ENCODE measurements around the gene TIAM2.
"Not testable (repeated sequence)": the region's sequence is repeated elsewhere in the genome, so short reads cannot be mapped to it uniquely, and the experiment has no call there.

TIAM2 gene

DNA sequence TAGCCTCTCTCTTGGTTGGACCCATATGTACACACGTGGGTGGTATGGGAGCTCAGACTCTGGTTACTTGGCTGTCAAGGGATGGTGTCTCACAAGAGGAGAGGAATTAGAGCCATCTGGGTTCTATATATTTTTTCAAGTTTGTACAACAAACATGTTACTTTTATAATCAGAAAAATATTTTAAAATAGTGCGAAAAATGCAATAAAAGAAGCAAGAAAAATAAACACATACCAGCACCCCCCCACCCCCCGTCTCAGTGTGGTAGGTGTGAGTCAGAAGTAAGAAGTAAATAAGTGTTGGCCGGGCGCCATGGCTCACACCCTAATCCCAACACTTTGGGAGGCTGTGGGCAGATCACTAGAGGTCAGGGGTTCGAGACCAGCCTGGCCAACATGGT lies 2.1 kb upstream of the TIAM2 start:
- no peak for DNase-seq

DNA sequence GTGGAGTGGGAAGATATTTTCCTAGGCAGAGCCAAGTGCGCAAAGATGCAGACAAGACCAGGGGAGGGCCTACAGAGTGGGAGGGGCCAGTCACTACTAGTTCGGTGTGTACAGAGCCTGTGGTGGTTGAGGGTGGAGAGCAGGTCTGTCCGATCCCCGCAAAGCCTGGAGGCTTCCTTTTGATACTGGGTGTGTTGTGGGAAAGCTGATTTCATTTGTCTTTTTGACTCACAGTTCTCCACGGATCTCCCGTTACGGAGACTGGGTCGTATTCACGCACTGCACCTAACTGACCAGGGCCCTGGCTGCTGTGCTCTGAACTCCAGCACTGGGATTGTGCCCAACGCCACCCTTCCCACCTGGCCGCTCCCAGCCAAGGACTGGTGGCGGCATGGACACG lies 1.4 kb upstream of the TIAM2 start:
- no peak for DNase-seq

DNA sequence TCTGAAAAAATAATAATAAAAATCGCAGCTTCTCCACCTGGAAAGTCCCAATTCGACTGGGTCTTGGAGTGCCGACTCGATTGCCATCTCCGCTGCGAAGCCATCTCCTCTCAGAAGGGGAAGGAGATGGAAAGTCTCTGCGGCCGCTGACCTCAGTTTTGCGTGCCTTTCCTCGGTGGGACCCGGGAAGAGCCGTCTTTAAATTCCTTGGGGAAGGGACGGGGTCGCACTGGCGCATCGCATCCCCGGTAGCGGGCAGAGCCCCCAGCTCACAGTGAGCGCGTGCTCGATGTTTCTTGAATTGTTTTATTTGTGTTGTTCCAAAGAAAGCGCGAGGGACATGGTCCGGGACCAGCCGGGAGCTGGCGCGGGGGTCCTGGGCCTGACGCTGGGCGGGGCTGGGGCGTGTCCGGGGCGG lies 270 bp upstream of the TIAM2 start:
- DNase-seq, result no peak

DNA sequence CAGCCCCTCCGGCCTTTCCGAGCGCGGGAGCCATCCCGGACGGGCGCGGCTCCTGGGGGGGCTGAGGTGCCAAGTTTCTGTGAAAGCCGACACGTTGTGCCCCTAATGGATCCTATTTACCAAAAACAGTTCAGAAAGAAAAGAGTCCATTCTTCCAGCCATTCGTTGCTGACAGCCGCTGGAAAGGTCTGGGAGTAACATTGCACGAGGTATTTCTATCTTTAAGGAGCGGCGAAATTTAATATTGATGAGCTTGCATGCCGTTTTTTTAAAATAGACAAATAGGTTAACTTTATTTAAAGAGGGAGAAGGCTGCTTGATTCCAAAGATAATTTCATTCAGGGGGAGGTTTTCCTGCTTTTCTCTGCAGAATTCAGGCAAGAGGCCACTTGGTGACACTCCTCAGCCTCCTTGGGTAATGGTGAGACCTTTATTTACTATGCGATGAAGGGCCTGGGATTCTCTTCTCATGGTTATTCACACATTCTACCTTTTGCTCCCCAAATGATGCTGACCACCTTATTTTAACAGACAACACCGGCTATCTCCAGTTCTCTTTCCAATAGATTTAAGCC lies 988 bp downstream of the TIAM2 start:
- DNase-seq, result no peak

DNA sequence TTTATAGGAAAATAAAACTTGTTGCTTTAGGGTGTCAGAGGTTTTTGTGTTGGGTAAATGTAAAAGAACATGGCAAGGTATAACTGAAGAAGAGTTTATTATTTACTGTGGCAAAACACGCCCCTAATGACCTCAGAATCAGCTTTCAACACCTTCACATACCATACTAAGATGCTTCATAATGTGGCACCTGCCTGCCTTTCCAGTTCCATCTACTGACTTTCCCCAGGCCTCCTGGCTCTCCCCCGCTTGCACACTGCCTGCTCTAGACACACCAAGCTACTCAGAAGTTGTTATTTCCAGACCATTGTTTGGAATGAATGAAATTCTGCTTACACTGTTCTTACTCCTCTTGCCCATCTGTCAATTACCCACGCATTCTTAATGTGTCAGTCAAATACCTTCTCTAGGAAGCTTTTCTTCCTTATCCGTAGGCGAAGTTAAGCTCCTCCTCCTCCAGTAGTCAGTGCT lies 1.8 kb downstream of the TIAM2 start:
- no peak for DNase-seq

DNA sequence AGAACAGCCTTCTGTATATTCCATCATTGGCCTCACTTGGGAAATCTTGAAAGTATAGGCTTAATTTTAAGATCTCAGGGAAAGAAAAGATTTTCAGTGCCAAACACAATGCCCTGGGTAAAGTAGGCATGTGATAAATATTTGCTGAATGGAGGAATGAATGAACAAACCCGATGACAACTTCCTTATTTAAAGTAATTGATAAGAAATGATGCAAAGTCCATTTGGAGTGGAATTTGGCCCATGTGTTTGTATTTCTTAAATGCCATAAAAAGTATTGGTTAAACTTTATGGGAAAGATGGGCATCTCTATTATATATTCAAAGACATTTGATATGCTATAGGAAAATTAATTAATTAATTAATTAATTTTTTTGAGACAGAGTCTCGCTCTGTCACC lies 3.7 kb downstream of the TIAM2 start:
- no peak for DNase-seq

DNA sequence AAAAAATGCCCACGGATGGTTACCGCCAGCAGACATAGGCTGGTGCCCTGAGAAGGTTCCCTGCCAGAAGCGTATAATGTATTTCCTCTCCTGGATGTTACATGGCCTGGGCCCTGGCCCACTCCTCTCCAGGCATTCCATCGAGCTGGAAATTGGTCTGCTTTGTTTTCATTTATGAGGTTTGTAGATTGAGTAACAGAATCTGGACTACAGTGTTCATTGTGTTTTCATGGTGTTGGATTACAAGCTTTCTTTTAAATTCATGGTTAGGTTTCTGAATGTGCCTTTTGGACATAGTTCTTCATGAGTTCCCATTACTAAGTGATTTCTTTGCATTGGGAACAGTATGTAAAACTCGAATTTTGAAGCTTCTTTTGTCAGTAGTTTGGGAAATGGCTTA lies 6.4 kb downstream of the TIAM2 start:
- no peak for DNase-seq

GRCh38 chr6:155001934-155002333 lies 6.8 kb downstream of the TIAM2 start:
- DNase-seq, result no peak

- no peak for DNase-seq
Observed at GRCh38 chr6:155003476-155003875, 8.4 kb downstream of the TIAM2 start.

DNA sequence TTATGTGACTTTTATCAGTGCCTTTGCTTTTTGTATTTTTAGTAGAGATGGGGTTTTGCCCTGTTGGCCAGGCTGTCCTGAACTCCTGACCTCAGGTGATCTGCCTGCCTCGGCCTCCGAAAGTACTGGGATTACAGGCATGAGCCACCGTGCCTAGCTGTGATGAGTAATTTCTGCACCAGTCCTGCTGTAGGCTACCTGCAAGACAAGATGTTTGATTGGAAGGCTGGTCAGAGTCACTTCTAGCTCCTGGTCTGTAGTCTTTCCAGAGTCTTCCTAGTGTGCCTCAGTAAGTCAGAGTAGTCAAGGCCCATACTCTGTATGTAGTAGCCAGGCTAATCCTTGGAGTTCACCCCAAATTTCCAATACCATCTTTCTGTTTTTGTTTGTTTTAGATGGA lies 8.9 kb downstream of the TIAM2 start:
- DNase-seq, result no peak

GRCh38 chr6:155004576-155005372 lies 9.7 kb downstream of the TIAM2 start:
- DNase-seq, result no peak

DNA sequence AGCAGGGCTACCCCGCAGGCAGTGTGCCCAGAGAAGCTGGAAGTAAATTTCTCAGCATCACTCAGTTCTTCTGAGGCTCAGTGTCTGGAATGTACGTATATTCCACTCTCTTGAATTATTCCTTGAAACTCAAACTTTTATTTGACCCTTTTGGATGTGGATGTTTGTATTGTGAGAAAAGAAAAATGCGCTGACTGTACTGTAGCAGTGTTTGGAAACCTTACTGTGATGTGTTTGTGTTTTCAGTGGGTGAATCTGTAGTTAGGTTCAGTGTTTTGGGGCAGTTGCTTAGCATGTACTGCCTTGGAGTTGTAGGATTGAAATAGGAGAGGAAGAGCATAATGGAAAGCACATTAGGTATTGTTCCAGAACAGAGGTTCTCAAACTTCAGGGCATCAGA lies 13.5 kb downstream of the TIAM2 start:
- no peak for DNase-seq

GRCh38 chr6:155010940-155011339 lies 15.8 kb downstream of the TIAM2 start:
- DNase-seq, result no peak

GRCh38 chr6:155011809-155012291 lies 16.7 kb downstream of the TIAM2 start:
- DNase-seq, result no peak

DNA sequence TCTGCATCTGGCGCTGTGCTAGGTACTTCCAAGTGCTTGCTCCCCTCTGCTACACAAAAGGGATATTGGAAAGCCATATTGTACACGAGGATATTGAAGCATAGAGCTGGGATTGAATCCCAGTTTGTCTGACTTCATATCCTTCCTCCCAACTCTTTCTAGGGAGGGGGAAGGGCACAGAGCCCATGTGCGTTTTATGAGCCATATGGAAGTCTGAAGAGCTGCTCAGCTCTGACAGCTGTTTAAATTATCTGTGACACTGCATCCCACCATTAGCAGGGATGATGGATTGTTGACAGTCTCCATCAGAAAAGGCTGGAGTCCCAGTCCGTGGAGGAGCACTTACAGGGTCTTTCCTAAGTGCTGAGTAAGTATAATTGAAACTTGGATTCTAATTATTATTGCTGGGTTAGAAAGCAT lies 18.4 kb downstream of the TIAM2 start:
- DNase-seq, result no peak

DNA sequence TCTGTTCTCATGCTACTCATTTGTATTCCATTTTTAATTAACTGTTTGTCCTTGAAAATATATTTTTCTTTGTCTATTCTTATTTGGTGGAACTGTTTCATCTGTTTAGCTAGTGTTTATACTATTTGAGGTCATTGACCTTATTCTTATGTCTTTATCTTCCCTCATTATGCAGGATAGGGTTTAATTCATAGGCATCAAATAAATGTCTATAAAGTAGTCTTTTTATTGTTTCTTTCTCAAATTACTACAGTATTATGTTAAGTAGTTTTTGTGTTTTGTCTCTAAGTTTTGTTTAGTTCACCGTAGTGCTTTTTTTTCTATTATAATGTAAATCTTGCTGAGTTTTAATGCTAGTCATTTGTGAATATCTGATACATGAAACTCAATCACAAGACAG lies 19.0 kb downstream of the TIAM2 start:
- no peak for DNase-seq

DNA sequence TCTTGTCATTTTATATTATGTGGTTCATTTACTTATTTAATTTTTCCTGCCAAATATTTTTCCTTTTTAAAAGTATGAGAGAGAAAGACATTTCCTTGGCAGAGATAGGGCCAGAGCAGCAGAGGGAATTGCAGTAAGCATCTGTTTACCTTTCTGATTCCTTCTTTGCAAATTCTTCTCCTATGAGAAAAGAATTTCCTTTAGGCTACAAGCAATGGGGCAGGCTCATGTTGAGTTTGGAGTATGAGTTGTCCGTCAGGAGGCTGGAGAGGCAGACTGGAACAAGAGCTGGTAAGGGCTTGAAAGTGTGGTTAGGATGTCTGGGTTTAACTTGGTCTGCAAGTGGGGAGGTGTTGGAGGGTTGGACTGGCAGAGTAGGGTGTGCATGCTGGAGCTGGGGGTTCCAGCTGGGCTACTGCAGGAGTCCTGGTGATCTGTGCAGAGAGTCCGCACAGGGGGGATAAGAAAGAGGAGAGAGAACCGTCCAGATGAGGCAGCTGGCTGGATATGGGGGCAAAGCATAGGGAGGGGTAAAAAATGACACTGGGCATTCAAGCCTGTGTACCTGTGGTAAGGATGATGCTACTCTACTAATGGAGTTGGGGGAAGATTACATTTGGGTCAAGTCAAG lies 19.7 kb downstream of the TIAM2 start:
- no peak for DNase-seq

- not testable (repeated sequence) for DNase-seq
Observed at GRCh38 chr6:155018415-155018814, 23.3 kb downstream of the TIAM2 start.

DNA sequence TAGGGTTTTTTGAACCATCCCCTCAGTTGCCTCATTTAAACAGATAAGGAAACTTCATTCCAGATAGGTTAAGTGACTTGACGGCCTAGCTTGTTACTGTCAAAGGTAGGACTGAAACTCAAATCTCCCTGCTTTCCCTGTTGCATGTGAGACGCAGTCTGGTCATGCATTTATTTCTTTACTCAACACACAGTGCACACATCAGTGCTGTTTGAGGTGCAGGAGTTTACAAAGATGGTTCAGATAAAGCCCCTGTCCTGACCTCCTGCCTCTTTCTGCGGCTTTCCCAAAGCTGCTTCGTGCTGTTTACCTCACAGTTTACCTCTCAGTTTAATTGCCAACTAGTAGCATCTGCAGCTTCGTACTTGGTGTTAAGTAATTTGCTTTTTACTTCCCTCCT lies 26.6 kb downstream of the TIAM2 start:
- DNase-seq, result no peak

- no peak for DNase-seq
Observed at GRCh38 chr6:155022721-155023120, 27.6 kb downstream of the TIAM2 start.

GRCh38 chr6:155023717-155024116 lies 28.6 kb downstream of the TIAM2 start:
- DNase-seq, result no peak

DNA sequence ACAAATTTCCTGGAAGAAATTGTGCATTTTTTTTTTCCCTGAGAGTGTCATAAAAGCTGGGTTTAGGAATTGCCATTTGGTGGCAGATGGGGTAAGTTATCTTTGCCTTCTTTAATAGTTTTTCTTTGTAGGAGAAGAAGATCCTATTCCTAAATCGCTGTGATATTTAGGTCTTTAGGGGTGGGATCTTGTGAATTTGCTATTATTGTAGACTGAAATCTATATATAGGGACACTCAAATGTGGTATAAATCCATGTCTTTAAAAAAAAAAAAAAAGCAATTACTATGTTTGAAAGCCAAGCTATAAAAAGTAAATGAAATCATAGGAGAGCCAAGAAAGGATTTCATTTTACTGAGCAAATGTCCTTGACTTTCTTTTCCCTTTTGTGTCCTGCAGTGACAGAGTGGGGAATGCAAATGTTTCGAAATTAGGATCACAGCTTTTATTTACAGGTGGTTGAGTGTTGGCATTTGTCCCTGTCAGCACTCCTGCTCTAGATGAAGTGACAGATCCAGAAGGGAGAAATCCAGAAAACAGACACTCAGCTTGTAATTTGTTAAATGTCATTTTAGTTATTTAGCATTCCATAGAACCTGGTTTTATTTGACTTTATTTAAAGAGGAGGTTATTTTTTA lies 29.4 kb downstream of the TIAM2 start:
- no peak for DNase-seq

GRCh38 chr6:155026022-155026705 lies 31.0 kb downstream of the TIAM2 start:
- DNase-seq, result no peak
